ENCODE measurements around the gene SCN9A. TPM values are rescaled to one million over a fixed set of nuclear protein-coding genes. Genes with fewer than 3 reads are reported as not detected.

The SCN9A gene
- total and polyA plus RNA-seq, 2 of the 4 experiments (the other 2 are of a cell fraction): 40.1 to 135 TPM

DNA sequence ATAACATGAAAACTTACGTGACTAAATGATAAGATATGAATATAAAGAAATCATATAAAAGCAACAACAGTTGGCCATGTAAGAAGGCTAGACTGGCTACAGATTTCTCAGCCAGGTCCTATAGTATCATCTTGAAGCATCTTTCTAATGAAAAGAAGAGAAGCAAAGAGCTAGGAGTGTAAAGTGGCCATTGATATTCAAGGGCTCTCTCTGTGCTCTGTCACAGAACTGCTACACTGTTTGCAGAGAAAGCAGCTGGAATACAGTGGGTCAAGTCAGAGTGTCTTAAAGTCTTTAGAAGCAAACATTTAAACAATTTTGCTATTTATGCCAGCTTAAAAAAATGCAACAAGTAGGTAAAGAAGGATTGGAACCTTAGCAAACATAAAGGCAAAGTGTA is 118.8 kb downstream of the SCN9A start:
- Histone ChIP-seq H2BK120ac (ENCODE audit: low read depth, low read length) (no peak overlapping the region), H3K27ac (ENCODE audit: insufficient read depth, low read length) (no peak overlapping the region), H2BK5ac (ENCODE audit: low read depth, low read length, poor library complexity, severe bottlenecking) (no peak overlapping the region), H3K4me3 (ENCODE audit: insufficient read depth, low read depth, low read length) (no peak overlapping the region), H3K36me3 (ENCODE audit: control insufficient read depth, insufficient read depth, low read length) (no peaks in the 10 kb centered on the region), H4K5ac (ENCODE audit: low read depth, low read length) (no peak overlapping the region), H3K9me1 (ENCODE audit: insufficient read depth, low read length) (no peaks in the 10 kb centered on the region), H4K91ac (ENCODE audit: insufficient read depth, low read depth, low read length) (no peak overlapping the region), H2AFZ (replicated peaks; ENCODE audit: low read length, poor library complexity) (no peak overlapping the region), H3K23ac (ENCODE audit: low read depth, low read length) (no peak overlapping the region), H3K4me2 (ENCODE audit: low read depth, low read length) (no peak overlapping the region), H3K9ac (ENCODE audit: low read depth, low read length) (no peak overlapping the region), H3K79me1 (ENCODE audit: low read depth in 1 of 2, low read length in 2 of 2) (no peaks in the 10 kb centered on the region; a peak in 1 of 4 replicates), H2AK5ac (ENCODE audit: low read depth, low read length) (no peak overlapping the region), H3K56ac (ENCODE audit: extremely low read depth, insufficient read depth, low read length) (no peak overlapping the region), H3K18ac (ENCODE audit: low read depth, low read length) (no peak overlapping the region), H2BK20ac (ENCODE audit: low read depth, low read length) (no peak overlapping the region), H3K14ac (replicated peaks; ENCODE audit: low read depth, low read length) (no peak overlapping the region), H4K20me1 (ENCODE audit: insufficient read depth, low read length) (no peaks in the 10 kb centered on the region), H3K4ac (ENCODE audit: low read depth, low read length) (no peak overlapping the region), H4K8ac (ENCODE audit: low read depth in 2 of 2, low read length in 2 of 2) (no peak overlapping the region), H3K27me3 (ENCODE audit: control insufficient read depth, insufficient read depth, low read length) (no peaks in the 10 kb centered on the region), H3K9me3 (ENCODE audit: control insufficient read depth, insufficient read depth, low read length) (no peaks in the 10 kb centered on the region), H2BK15ac (ENCODE audit: low read depth, low read length) (no peak overlapping the region), H2AK9ac (replicated peaks; ENCODE audit: low read depth, low read length, poor library complexity) (no peak overlapping the region), H3K4me1 (ENCODE audit: control insufficient read depth, insufficient read depth, low read length) (no peaks in the 10 kb centered on the region)
- BruUV-seq (replicated peaks): no TSS peak
- DNase-seq: no peak
- TF ChIP-seq, protein P1, sequence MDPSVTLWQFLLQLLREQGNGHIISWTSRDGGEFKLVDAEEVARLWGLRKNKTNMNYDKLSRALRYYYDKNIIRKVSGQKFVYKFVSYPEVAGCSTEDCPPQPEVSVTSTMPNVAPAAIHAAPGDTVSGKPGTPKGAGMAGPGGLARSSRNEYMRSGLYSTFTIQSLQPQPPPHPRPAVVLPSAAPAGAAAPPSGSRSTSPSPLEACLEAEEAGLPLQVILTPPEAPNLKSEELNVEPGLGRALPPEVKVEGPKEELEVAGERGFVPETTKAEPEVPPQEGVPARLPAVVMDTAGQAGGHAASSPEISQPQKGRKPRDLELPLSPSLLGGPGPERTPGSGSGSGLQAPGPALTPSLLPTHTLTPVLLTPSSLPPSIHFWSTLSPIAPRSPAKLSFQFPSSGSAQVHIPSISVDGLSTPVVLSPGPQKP (IDR thresholded peaks at IDR 0.05; ENCODE audit: borderline replicate concordance, low read depth, low read length): no peak
- TF ChIP-seq, protein P2, sequence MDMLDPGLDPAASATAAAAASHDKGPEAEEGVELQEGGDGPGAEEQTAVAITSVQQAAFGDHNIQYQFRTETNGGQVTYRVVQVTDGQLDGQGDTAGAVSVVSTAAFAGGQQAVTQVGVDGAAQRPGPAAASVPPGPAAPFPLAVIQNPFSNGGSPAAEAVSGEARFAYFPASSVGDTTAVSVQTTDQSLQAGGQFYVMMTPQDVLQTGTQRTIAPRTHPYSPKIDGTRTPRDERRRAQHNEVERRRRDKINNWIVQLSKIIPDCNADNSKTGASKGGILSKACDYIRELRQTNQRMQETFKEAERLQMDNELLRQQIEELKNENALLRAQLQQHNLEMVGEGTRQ (IDR thresholded peaks at IDR 0.05; ENCODE audit: low read depth, low read length): no peak
- TF ChIP-seq CEBPB (IDR thresholded peaks at IDR 0.05; ENCODE audit: low read depth, low read length): no peak
- POLR2A ChIA-PET (ENCODE audit: unreplicated experiment): no interaction called here
- in situ Hi-C loops (cut with MboI; ENCODE audit: low sequenced_read_pairs): no loop called here
- CTCF ChIA-PET: interaction anchor here (1.0 kb wide), 1 partner anchor 20 kb away, joined by 3 read pairs; no protein-coding TSS in a partner anchor
- no CpG with 5 or more reads among the region's 1 CpG for WGBS, 2 experiments (ENCODE audit: extremely low coverage in 2 of 2, insufficient read length in 1 of 2)
- dilution Hi-C loops (cut with HindIII; ENCODE audit: low sequenced_read_pairs, unreplicated experiment): no loop called here
- ATAC-seq (ENCODE audit: low read depth): no peak
- intact Hi-C loops (cut with micrococcal nuclease): no loop called here
